Measurements from ENCODE around the gene PGR. TPM values are rescaled to one million over a fixed set of nuclear protein-coding genes. Genes with fewer than 3 reads are reported as not detected.

Gene PGR
- total RNA-seq, 4 donors from 2014 or later, result 6.3 to 13.4 (median 9.4) TPM

- Histone ChIP-seq H3K9me3 (no peaks in the 10 kb centered on the region), H3K27me3 (no peaks in the 10 kb centered on the region), H3K36me3 (peaks cover 0 to 3% (median 0%) of the 10 kb centered on the region in 4 donors), H3K4me1 (no peaks in the 10 kb centered on the region), H3K27ac (replicated peaks in 1 of 4) (no peak overlapping the region), H3K4me3 (no peak overlapping the region)
- intact Hi-C loops (cut with DNase I), result no loop called here
- TF ChIP-seq POLR2AphosphoS5 (IDR thresholded peaks at IDR 0.05) (no peak), EP300 (IDR thresholded peaks at IDR 0.05) (no peak), CTCF (IDR thresholded peaks at IDR 0.05) (no peak), POLR2A (IDR thresholded peaks at IDR 0.05; ENCODE audit: low read depth) (no peak)
- DNase-seq (ENCODE audit: extremely low spot score), result no peak
- WGBS, result 93% methylated on average over 2 of the region's 2 CpGs
Measured at GRCh38 chr11:100994966-100995365, 134.6 kb downstream of the PGR start.

GRCh38 chr11:100991541-100991940, 138.1 kb downstream of the PGR start:
- Histone ChIP-seq H3K27me3 (no peaks in the 10 kb centered on the region), H3K4me1 (no peaks in the 10 kb centered on the region), H3K27ac (replicated peaks in 1 of 4) (no peak overlapping the region), H3K36me3 (peaks cover 0 to 3% (median 0%) of the 10 kb centered on the region in 4 donors), H3K9me3 (no peaks in the 10 kb centered on the region), H3K4me3 (no peak overlapping the region)
- no peak for DNase-seq (ENCODE audit: extremely low spot score)
- intact Hi-C loops (cut with DNase I), result no loop called here
- TF ChIP-seq POLR2A (IDR thresholded peaks at IDR 0.05; ENCODE audit: low read depth) (no peak), CTCF (IDR thresholded peaks at IDR 0.05) (no peak), EP300 (IDR thresholded peaks at IDR 0.05) (no peak), POLR2AphosphoS5 (IDR thresholded peaks at IDR 0.05) (no peak)
- WGBS, result 86% methylated on average over 2 of the region's 2 CpGs

GRCh38 chr11:100990931-100991330, 138.7 kb downstream of the PGR start:
- intact Hi-C loops (cut with DNase I), result no loop called here
- no peak for DNase-seq (ENCODE audit: extremely low spot score)
- WGBS, result 94% methylated on average over 1 of the region's 1 CpG
- TF ChIP-seq POLR2A (IDR thresholded peaks at IDR 0.05; ENCODE audit: low read depth), result no peak
- no peak for TF ChIP-seq POLR2AphosphoS5 (IDR thresholded peaks at IDR 0.05)
- Histone ChIP-seq H3K4me1 (no peaks in the 10 kb centered on the region), H3K27ac (replicated peaks in 1 of 4) (no peak overlapping the region), H3K36me3 (peaks cover 0 to 3% (median 0%) of the 10 kb centered on the region in 4 donors), H3K9me3 (no peaks in the 10 kb centered on the region), H3K27me3 (no peaks in the 10 kb centered on the region), H3K4me3 (no peak overlapping the region)

- Histone ChIP-seq H3K9me3 (no peaks in the 10 kb centered on the region), H3K27me3 (no peaks in the 10 kb centered on the region), H3K36me3 (peaks cover 0 to 3% (median 0%) of the 10 kb centered on the region in 4 donors), H3K4me3 (no peak overlapping the region), H3K4me1 (no peaks in the 10 kb centered on the region), H3K27ac (replicated peaks in 1 of 4) (no peak overlapping the region)
- intact Hi-C loops (cut with DNase I), result no loop called here
- no peak for TF ChIP-seq POLR2AphosphoS5 (IDR thresholded peaks at IDR 0.05)
- WGBS, result 82% methylated on average over 3 of the region's 3 CpGs
- no peak for DNase-seq (ENCODE audit: extremely low spot score)
Measured at GRCh38 chr11:100984668-100985067, 144.9 kb downstream of the PGR start.

- no peak overlapping the region for H3K27ac ChIP-seq (replicated peaks in 1 of 4)
- intact Hi-C loops (cut with DNase I), result no loop called here
- 90% methylated on average over 1 of the region's 1 CpG for WGBS
- H3K4me3 ChIP-seq, result no peak overlapping the region
- TF ChIP-seq CTCF (IDR thresholded peaks at IDR 0.05) (no peak), POLR2A (IDR thresholded peaks at IDR 0.05; ENCODE audit: low read depth) (no peak), POLR2AphosphoS5 (IDR thresholded peaks at IDR 0.05) (no peak), EP300 (IDR thresholded peaks at IDR 0.05) (no peak)
- H3K4me1 ChIP-seq, result no peaks in the 10 kb centered on the region
- H3K27me3 ChIP-seq, result no peaks in the 10 kb centered on the region
- H3K36me3 ChIP-seq, result peaks cover 0 to 20% (median 10%) of the 10 kb centered on the region in 4 donors
- H3K9me3 ChIP-seq, result no peaks in the 10 kb centered on the region
- DNase-seq (ENCODE audit: extremely low spot score), result no peak
Measured at GRCh38 chr11:100981196-100981824, 148.3 kb downstream of the PGR start.

GRCh38 chr11:100980156-100980555, 149.5 kb downstream of the PGR start:
- WGBS, result 82% methylated on average over 3 of the region's 3 CpGs
- intact Hi-C loops (cut with DNase I), result no loop called here
- peaks cover 0 to 25% (median 14%) of the 10 kb centered on the region in 4 donors for H3K36me3 ChIP-seq
- no peaks in the 10 kb centered on the region for H3K4me1 ChIP-seq
- peak in 2 of 3 experiments; percentile 19 to 25 for TF ChIP-seq CTCF (IDR thresholded peaks at IDR 0.05)
- no peak for TF ChIP-seq EP300 (IDR thresholded peaks at IDR 0.05)
- no peaks in the 10 kb centered on the region for H3K9me3 ChIP-seq
- no peaks in the 10 kb centered on the region for H3K27me3 ChIP-seq
- no peak overlapping the region for H3K27ac ChIP-seq (replicated peaks in 1 of 4)
- DNase-seq (ENCODE audit: extremely low spot score), result no peak
- no peak overlapping the region for H3K4me3 ChIP-seq

Measured in esophagus muscularis mucosa (tissue), 4 donors.